ENCODE measurements around the gene CLDN19.
A peak's percentile ranks its signal among the peaks of the same experiment; 100 is the strongest.

The CLDN19 gene, protein sequence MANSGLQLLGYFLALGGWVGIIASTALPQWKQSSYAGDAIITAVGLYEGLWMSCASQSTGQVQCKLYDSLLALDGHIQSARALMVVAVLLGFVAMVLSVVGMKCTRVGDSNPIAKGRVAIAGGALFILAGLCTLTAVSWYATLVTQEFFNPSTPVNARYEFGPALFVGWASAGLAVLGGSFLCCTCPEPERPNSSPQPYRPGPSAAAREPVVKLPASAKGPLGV

GRCh38 chr1:42739753-42740700 is at the start of gene CLDN19:
CLDN19 (minus strand) TSS chr1:42740236; CDS start chr1:42740063, 173 bp downstream.
- no peak for DNase-seq (ENCODE audit: low spot score)

GRCh38 chr1:42788021-42788420 is 48.0 kb upstream of the CLDN19 start:
- no peak for DNase-seq (ENCODE audit: low spot score)

DNA sequence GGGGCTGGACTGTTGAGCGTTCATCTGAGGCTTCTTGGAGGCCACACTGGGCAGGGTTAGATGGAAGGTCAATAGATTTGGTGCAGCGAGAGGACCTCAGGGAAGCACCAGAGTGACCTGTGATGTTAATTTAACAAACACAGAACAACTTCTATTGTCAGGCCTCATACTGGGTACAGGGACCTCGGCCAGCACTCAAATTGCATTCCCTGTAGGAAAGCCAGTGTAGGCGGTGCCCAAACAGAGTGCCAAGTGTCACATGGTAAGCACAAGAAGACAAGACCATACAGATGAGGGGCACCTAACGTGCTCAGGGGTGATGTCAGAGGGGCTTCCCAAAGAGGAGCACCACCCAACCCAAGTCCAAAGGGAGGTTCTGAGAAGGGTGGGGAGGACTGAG is 46.1 kb upstream of the CLDN19 start:
- no peak for DNase-seq (ENCODE audit: low spot score)

DNA sequence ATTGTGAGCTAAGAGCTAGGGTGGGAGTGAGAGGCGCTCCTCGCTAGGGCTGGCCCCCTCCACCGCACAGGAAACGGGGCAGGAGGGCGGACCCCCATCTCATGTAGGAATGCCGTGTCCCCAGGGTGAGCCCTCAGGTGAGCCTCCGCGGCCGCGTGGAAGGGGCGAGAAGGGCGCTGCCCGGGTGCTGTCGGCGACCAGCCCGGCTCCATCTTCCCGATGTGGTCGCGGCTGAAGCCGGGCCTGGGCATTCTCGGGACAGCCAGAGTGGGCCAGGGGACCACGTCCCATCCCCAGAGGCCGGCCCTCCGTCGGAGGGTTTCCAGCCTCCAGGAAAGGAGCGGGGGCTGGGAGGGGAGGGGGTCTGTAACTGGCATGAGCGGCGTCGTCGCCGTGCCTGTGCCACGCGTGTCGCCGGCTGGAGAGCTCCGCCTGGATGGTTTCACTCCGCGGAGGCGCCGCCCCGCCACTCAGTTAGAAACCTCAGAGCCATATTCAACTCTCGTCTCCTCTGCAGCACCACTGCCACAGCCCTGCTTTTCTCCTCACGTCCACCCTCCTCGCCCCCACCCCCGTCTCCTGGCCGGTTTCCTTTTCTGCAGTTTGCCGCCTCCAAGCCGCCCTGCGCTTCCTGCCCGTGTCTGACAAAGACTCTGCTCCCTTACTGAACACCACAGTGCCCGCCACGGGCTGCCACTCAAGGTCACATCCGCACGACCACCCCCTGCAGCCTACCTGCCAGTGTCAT is 45.1 kb upstream of the CLDN19 start, which contains the start of gene TMEM269:
Gene TMEM269 (plus strand): TSS at position 46 of the 748 bp plus-strand sequence. CDS start 4,903 bp downstream, outside the sequence.
- DNase-seq (ENCODE audit: low spot score), result no peak

DNA sequence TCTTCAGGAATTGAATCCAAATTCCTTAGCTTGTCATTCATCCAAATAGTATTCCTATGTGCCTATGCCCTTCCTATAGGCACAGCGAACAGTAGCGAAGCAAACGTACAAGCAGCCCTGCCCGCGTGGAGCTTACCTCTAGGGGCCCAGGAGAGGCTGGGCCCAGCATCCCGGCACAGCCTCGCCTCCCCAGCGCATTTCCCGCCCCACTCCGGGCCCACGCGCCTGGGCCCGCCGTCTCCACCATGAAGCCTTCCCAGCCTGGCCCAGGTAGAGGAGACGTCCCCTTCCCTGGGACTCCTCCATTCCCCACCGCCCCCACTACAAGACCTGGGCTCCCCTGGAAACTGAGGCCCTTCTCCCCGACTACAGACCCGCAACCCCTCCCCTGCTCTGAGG is 44.5 kb upstream of the CLDN19 start:
- no peak for DNase-seq (ENCODE audit: low spot score)

DNA sequence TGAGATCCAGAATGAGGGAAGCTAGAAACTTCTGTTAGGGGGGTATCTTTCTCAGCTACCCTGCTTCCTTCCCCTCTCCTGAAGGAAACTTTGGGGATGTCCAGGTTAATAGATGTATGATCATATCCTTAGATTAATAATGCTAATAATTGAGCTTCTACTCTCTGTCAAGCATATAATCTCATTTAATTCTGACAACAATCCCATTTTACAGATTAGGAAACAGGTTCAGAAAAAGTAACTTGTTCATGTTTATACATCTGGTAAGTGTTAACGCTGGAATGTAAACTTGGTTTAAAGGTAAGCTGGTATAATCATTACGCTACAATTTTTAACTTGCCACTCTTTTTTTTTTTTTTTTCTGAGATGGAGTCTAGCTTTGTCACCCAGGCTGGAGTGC is 43.1 kb upstream of the CLDN19 start:
- DNase-seq (ENCODE audit: low spot score), result no peak

DNA sequence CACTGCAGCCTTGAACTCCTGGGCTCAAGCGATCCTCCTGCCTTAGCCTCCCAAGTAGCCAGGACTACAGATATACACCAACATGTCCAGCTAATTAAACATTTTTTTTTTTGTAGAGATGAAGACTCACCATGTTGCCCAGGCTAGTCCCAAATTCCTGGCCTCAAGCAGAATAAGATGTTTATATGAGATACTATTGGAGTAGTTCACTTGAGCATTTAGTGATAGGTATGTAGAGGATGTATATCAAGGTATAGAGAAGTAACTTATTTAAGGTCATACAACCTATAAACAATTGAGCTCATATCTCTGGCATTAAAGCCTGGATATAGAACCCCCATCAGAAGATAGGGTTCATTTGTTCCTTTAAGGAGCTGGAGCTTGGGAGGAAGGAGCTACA is 40.1 kb upstream of the CLDN19 start:
- DNase-seq (ENCODE audit: low spot score), result no peak

DNA sequence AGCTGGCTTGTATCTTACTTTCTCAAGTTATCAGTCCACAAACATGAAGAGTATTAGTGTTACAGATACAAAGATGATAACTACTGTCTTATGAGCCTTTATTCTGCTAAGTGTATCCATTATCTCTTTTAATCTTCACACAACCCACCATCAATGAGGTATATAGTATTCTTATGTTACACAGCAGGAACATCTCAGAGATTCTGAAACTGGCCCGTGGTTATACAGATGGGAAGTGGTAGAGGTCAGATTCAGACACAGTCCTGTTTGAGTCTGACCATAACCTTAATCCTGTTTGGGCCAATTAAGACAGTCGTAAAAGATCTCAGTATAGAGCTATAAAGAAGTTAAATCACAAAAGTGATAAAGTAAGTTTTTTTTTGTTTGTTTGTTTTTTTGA is 39.7 kb upstream of the CLDN19 start:
- DNase-seq (ENCODE audit: low spot score), result no peak

DNA sequence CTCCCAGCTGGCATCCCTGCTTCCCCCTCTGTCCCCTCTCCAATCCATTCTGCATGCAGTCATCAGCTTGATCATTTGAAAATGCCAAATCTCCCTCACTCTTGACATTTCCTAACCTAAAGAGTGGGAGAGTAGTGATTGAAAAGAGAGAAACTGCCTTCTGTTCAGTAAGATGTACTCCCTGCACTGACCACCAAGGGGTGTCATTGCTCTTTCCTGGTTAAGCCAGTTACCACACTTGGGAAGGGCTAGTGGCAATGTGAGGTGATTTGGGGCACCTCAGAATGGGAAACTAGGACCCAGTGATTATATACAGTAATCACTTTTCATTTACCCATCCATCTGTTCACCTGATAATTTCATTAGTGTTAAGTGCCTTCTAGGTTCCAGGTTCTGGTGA is 37.8 kb upstream of the CLDN19 start:
- peak; percentile 54 for DNase-seq (ENCODE audit: low spot score)

GRCh38 chr1:42776502-42776901 is 36.5 kb upstream of the CLDN19 start:
- DNase-seq (ENCODE audit: low spot score), result no peak

DNA sequence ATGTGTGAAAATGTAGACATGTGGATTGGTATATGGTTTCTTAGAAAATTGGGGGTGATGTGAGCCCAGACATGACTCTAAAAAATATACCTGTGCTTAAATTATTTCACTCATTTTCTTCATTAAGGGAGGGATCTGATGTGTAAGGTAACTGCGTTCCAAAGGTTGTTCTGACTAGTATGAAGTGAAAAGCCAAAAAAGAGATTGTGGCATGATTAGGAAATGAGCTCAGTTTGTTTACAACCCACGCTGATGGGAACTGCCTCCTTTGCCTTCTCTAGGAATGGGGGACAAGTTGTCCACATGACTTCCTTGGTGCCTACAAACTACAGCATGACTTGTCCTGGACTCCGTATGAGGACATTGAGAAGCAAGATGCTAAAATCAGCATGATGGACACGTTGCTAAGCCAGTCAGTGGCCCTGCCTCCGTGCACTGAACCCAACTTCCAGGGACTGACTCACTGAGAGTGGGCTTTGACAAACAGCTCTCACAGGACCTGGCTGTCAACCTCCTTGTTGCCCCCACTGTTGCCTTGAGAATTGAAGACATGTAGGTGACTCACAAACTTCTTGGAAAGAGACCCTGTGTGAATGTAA is 35.0 kb upstream of the CLDN19 start:
- no peak for DNase-seq (ENCODE audit: low spot score)

GRCh38 chr1:42773420-42773819 is 33.4 kb upstream of the CLDN19 start:
- no peak for DNase-seq (ENCODE audit: low spot score)

DNA sequence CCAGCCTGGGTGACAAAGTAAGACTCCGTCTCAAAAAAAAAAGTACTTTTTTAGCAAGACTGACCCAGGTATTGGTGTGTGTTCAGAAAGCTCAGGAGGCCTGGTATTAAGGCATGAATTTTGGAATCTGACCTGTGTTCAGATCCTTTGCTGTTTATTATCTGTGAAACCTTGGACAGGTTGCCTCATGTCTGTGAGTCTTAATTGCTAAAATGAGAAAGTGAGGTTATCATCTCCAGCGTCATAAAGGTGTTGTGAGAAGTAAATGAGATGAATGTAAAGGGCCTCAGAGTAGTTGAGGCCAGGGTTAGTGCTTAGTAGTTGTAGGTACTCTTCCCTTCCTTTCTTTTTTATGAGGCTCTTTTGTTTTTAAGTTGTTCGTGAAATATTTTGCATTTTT is 29.8 kb upstream of the CLDN19 start:
- no peak for DNase-seq (ENCODE audit: low spot score)

GRCh38 chr1:42768172-42768571 is 28.1 kb upstream of the CLDN19 start:
- DNase-seq (ENCODE audit: low spot score), result no peak

- peak; percentile 26 for DNase-seq (ENCODE audit: low spot score)
Measured at GRCh38 chr1:42767510-42768000, 27.5 kb upstream of the CLDN19 start.

DNA sequence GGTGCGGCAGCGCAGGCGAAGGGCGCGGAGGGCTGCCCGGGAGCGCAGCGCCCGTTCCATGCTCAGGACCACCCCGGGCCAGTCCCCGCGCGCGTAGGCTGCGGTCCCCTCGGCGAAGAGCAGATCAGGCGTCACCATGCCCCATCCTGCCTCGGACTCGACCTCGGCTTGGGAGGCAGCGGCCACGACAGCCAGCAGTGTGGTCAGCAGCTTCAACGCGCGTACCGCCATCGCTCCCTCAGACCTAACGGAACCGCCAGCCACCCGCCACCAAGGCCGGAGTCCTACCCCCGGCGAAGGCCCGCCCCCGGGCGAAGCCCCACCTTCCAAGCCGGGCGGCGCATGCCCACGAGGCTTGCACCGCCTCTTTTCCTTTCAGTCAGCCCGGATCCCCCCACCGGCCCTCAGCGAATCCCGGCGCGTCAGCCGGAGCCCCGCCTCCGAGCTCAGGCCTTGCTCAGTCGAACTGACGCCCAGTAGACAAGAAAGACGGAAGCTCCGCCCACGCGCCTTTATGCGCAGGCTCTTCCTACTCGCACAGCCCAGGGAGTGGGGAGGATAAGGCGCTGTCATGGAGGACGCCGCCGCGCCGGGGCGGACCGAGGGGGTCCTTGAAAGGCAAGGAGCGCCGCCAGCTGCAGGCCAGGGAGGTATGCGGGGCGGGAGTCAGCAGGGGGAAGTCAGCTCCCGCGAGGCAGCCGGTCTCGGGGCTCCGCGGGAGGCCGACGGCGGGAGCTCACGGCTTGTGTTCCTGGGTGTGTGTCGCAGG is 26.9 kb upstream of the CLDN19 start, which contains the start of the genes C1orf50 and P3H1:
Gene C1orf50 (plus strand): TSS at position 509 of the 769 bp plus-strand sequence. CDS start 63 bp downstream, at position 572.
Gene P3H1 (minus strand): TSS at position 288 of the 769 bp plus-strand sequence. CDS start 57 bp downstream, at position 231.
- peak; percentile 97 for DNase-seq (ENCODE audit: low spot score)

DNA sequence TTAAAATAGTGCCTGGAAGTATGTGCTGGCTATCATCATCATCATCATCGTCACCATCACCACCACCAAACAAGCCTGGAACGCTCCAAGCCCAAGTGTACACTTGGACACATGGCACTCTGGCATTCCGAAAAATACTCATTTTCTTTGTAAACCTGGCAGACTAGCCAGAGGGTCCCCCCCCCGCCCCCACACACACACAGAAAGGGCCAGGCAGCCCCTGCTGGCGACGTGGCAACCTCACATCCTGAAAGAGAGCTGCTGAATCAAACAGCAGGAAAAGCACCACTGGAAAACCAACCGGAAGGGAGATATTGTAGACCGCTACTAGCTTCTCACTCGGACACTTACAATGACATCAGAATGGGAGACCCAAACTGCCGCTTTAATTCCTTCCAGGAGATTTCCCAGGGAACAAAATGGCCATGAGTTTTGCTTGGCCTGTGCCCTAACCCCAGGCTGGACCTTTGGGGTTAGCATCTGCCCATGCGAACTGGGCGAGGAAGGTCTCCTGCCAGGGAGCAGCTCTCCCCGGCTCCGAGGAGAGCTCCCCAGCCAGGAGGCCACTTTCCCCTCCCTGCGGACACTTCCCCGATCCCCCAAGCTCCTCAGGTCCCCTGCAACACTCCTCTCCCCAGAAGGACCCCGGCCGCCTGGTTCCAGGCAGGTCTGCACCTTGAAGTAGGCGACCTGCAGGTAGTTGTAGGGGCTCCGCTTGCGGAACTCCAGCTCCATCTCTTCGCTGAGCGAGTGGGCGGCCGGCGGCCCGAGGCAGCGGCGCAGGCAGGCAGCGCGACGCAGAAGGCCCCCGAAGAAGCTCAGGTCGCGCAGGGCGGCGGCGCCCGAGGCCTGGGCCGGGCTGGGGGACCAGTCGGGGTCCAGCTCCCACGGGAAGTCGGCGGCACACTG is 26.1 kb upstream of the CLDN19 start:
- DNase-seq (ENCODE audit: low spot score), result peak; percentile 77

GRCh38 chr1:42765269-42765668 is 25.2 kb upstream of the CLDN19 start:
- no peak for DNase-seq (ENCODE audit: low spot score)

DNA sequence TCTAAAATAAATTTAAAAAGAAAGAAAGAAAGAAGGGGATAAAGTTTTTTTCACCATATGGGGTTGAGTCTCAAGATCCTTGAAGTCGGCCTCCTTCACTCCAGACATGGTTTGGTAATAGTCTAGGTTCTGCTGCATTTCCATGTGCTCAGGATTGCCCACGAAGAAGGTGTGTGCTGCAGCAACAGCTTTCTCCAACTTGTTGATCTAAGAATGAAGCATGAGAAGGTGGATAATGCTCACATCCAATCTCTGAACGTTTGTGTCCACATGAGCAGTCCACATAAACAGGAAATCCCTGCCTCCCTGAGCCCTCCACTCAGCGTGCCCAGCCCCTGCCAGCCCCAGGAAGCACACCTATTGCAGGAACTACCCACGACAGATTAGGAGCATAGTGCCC is 22.2 kb upstream of the CLDN19 start:
- DNase-seq (ENCODE audit: low spot score), result no peak

GRCh38 chr1:42761567-42761966 is 21.5 kb upstream of the CLDN19 start:
- no peak for DNase-seq (ENCODE audit: low spot score)

Measured in SW480 (cell line).